HG02571 (cell line): ENCODE data around the gene PFDN1.

ENCODE experiments used
- ATAC-seq: cut with Tn5 transposase; IDR thresholded peaks from one replicate; pipeline ENCODE4 v1.9.1; 2021; ENCODE audit warnings: mild to moderate bottlenecking, moderate library complexity; ENCODE audit not compliant: unreplicated experiment

The PFDN1 gene

DNA sequence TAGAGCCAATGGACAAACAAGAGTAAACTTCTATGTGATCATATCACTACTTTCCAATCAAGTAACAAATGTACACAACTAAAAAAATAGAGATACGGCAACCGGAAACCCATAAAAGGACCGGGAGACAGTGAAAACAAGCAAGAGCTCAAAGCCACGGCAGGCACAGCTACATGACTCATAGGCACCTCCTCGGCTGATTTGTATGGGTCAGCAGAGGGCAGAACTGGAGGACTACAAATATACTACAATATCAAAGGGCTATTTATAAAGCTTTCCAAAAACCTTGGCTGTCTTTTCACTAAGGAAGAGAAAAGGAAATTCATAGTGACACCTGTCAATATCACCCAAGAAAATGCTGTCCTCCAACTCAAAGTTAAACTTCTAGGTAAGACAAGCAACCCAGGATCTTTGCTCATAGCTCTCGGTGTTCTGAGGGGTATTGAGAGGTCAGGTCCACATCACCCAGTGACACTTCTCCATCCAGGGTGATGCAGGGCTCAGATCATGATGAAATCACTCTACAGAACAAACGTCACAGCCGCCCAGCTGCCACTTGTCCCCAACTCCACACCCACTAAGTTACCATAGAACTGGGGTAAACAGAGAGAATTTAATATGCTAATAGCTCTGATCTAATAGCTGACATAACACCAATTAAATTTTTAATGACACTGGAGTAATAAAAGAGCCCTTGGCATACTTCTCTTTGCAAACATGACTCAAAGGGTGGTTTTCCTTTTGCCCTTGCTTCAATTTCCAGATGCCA, 41.3 kb downstream of the PFDN1 start:
- ATAC-seq: no peak

DNA sequence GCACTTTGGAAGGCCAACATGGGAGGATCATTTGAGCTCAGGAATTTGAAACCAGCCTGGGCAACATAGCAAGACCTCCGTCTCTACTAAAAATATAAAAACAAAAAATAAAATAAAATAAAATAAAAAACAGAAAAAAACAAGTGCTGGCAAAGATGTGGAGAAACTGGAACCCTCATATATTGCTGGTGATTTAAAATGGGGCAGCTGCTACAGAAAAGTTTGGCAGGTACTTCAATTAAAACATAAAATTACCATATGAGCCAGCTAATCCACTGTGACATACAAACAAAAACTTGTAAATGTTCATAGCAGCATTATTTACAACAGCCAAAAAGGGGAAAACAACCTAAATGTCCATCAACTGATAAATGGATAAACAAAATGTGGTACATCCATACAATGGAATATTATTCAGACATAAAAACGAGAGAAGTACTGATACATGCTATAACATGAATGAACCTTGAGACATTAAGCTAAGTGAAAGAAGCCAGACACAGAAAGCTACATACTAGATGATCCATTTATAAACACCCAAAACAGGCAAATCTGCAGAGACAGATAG, 42.7 kb downstream of the PFDN1 start:
- ATAC-seq: no peak

DNA sequence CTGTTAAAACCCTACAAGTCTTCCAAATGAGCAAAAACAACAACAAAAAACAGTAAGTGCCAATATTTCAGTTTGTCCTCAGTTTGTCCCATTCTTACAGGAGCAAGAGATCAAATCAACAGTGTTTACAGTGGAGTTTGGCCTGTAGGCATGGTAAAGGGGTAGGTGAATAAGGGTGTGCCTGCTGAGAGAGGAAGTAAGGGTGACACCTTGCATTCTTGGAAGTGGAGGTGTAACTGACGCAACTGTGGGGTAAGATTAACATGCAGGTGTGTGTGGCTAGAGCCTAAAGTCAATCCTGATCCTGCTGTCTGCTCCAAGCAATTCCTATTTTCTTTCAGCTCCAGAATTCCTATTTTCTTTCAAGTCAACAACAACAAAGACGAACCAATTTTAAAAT, 43.4 kb downstream of the PFDN1 start:
- no peak for ATAC-seq

DNA sequence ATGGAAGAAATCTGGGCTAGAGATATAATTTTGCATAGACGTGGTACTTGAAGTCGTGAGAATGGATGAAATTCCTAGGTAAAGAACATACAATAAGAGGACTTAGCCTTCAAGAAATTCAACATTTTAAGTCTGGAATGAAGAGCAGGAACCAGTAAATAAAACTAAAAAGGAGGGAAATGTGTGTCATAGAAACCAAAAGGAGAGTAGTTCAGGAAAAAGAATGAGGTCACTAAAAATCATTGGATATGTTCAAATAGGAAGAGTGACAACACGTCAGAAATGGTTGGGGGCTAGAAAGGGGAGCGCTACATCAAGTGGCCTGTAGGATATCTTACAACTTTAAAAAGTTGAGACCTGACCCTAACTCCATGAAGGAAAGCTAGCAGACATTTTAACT, 44.0 kb downstream of the PFDN1 start:
- ATAC-seq: no peak

DNA sequence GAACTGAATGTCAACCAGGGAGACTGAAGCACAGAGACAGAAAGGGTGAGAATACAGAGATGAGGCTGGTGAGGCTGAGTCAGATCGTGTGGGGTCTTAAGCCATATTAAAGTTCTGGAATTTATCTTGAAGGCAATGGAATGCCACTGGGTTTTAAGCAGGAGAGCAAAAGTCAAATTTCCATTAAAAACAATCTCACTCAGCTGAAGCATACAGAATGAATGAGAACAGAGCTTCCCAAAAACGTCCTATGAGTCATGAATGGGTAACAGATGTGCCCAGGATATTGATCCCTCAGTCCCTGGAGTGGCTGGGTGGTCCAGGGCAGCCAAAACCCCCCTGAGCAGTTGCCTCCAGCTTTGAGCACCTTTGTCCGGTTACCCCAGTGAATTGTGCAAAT, 44.9 kb downstream of the PFDN1 start:
- ATAC-seq: no peak

DNA sequence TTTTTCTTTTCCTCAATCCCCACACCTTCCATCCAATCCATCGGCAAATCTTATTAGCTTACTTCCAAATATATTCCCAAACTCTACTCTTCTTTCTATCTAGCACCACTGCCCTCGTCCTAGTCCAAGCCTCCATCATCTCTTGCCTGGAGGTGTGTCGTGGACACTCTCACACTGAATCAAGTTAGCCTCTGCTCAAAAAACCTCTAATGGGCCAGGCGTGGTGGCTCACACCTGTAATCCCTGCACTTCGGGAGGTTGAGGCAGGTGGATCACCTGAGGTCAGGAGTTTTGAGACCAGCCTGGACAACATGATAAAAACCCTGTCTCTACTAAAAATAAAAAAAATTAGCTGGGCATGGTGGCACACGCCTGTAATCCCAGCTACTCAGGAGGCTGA, 46.2 kb downstream of the PFDN1 start:
- ATAC-seq: no peak

DNA sequence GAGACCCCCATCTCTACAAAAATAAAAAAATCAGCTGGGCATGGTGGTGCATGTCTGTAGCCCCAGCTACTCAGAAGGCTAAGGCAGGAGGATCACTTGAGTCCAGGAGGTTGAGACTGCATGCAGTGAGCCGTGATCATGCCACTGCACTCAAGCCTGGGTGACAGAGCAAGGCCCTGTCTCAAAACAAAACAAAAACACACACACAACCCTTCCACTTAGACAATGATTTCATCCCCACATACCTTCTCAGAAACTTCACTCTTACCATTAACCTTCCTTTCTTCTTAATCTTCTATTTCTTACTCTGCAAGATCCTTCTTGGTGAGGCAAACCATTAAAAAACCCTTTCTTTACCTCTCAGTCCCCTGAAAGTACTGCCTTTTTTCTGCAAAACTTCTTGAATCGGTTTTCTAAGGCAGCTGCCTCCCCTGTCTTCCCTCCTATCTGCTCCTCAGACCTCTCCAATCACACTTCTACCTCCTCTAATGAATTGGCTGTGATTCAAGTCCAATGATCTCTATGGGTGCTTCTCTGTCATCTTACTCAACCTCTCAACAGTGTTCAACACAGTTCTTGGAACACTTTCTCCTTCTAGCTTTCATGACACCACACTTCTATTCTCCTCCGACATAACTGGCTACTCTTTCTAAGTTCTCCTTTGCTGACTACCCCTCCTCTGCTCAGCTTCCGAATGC, 47.3 kb downstream of the PFDN1 start:
- ATAC-seq: no peak

DNA sequence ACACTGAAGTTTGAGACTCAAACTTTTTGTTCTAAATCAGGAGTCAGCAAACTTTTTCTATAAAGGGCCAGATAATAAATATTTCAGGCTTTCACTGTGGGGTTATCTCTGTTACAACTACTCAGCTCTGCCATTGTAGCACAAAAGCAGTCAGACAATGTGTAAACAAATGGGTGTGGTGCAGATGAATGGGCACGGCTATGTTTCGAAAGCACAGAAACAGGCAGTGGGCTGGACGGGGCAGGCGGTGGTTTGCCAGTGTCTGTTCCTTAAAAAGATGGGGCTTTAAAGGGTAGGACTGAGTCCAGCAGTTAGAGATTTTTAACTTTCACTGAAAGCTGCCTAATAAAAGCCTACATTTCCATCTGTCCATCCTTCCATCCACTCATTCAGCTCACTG, 48.9 kb downstream of the PFDN1 start:
- ATAC-seq: no peak

DNA sequence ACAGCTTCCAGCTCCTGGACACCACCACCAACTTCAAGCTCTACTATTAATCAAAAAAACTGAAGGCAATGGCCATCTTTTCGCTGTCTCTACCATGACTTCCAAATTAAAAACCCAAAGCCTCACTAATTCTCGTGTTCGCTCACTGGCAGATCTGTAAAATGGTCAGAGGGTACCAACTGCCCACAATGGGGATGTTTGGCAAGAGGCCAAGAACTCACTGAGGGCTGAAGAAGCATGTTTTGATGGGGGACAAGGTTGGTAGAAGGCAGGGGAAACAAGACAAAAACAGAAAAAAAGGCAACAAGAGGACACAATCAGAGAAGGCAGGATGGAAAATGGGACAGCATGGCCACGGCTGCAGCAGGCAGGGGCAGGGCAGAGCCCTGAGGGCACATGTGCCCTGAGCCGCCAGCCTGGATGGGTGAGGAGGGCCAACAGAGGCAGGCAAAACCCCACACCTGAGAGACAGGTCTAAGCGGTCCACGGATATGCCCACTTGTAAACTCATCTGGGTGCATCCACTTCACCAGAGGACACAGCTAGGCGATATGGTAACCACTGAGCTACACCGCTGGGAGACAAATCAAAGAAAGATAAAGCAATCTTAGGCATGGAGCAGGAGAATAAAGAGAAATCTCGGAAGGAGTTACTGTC, 50.3 kb downstream of the PFDN1 start:
- no peak for ATAC-seq

DNA sequence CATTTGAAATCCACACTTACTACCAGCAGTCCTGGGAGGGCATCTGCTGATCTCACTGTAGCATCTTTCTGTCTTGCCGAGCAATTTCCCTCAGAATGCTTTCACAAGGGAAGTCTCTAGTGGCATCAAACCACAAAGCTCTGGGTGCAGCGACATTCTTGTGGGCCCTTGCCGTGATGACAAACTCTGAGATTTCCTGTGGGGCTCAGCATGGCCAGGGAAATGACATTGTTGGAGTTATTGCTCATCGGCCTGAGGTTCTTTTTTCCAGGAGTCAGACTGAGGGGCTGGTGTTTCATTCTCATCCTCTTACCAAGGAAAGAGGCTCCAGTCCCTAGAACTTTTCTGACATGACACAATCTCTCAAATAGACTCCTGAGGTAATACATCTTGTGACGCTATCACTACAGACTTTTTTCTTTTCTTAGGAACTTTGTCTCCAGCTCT, 51.4 kb downstream of the PFDN1 start:
- no peak for ATAC-seq

DNA sequence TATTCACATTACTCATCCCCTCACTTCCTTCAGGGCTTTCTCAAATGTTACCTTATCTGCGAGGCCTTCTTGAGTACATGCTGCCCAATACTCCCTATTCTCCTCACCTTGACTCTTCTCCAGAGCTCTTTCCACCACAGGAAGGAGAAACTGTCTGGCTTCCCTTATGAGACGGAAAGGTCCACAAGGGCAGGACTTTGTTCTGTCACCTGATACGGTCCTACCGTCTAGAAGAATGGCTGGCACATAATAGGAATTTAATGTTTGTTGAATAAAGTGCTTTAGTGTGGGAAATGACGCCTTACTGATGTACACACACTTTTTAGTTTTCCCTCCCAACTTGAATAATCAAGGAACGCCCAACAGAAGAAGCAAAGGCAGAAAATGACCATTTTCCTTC, 52.5 kb downstream of the PFDN1 start:
- no peak for ATAC-seq

DNA sequence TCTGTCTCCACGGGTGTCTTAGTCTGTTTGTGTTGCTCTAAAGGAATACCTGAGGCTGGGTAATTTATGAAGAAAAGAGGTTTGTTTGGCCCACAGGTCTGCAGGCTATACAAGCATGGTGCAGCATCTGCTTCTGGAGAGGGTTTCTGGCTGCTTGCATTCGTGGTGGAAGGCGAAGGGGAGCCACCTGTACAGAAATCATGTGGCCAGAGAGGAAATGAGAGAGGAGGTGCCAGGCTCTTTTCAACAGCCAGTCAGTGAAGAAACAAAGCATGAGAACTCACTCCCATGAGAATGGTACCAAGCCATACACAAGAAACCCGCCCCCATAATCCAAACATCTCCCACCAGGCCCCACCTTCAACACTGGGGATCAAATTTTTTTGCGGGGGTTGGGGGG, 53.4 kb downstream of the PFDN1 start:
- ATAC-seq: no peak

DNA sequence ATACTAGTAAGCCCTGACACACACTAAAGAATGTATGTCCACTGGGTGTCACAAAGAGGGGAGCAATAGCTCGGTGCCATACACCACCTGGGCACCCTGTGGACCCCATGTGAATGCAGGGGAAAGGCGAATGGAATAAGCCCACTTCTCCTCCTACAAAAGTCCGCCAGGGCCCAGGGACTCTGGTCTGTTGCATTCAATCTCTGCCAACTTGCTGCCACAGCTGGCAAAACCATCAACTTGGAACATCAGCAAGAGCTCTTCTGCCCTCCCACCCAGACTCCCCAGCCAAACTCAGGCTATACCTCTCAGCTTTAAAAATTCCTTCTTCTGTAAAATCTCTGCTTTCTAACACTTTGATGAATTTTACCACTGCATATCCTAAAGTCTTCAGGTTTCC, 54.5 kb downstream of the PFDN1 start:
- ATAC-seq: no peak

DNA sequence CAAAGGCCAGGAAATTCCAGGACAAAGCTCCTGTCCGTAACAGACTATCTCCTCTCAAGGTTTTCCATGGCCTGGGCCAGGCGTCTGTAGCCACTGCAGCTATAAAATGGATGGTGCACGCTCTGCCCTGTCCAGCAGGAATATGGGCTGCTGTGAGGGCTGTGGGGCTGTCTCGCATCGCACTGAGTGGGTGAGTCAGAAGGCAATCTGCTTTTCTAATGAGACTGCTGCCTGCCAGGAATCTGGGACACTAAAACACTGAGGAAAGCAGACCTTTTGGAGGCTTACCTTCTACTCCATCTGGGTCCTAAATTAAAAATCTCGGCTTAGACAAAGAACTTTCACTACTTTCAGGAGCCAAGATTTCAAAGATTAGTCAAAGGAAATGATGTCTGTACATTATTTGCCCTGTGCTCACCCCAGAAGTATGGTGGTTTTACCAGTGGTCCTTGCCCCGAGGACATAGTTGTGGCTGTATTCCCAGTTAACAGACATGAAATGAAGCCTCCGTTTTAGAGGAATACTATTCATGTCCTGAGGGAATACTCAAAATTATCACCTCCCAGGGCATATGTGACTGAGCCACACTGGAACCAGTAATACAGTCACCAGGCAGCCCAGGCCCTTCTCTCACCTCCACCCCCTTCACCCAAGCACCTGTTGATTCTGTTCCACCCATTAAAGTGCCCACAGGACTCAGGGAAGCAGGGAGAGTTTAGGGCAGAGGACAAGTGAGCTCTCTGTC, 56.4 kb downstream of the PFDN1 start:
- ATAC-seq: no peak

DNA sequence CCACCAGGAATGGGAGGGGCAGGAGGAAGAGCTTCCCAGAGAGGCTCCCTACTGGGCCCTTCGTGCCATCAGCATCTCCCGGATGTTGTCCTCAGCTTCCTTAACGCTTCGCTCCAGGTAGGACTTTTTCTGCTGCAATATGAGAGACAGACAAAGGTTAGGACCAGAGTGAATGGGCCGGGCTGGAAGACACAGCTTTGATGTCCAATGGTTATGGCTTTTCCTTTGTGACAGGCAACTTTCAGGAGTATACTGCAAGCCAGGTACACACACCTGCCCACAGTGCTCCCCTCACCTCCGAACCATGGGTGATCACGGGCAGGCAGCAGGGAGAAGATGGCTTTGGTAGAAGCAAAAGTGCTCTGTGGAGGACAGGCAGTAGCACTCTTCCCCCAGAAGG, 57.0 kb downstream of the PFDN1 start:
- ATAC-seq: no peak

DNA sequence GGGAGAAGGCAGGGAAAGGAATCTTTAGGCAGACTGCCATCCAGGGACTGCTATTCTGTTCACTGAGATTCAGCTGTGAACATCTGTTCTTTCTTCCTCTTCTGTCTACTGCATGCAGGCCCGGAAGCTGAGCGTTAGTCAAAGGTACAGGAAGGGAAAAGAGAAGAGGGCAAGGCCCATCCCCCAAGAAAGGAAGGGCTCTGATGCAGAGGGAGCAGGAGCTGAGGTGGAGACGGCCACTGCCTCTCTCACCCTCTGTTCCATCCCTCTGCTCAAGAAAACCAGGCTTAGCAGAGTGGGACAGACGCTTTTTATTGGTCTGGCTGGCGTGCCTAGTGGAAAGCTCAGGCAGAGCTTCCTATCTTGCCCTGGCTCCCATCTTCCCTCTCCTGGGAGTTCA, 57.6 kb downstream of the PFDN1 start:
- ATAC-seq: no peak

DNA sequence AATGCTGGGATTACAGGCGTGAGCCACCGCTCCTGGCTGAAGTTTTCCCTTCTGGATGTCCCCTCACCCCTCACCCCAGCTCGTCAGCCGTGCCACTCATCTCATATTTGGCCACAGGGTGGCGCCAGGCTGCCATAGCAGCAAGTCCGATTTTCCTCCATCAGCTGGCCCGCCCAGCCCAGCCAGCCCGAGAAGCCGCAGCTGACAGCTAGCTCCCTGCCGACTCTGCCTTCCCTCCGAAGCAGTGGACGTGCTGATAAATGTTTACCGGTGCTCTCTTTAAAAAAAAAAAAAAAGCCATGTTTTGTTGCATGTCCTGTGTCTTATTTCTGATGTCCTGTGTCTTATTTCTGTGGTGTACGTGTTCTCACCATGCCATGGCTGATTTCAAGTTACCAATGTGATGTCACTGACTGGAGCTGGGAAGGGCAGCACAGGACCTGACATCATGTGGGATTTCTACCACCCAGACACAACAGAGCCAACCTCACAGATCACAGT, 58.3 kb downstream of the PFDN1 start:
- ATAC-seq: peak; percentile 51

DNA sequence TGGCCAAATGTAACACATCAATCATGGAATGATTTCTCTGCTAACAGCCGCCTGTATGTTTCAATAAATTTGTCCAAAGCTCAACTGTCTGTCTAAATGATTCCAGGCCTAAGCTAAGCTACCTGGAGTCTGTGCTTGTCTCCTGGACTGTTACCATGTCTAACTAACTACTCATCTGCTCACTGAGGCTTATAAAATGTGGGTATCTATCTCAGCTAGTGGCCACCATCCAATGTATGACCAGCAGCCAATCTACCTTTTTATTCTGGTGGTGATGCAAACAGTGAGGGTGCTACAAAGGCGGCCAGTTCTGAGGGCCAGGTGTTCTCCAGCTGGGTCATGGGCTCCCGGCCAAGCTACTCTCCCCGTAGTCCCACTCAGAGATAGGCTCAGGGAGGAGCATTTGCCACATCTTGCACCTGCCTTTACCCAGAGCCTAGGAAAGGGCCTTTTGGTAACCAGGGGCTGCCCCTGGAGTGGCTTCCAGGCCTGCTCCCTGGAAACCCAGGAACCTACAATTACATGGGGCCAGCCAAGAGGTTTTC, 59.1 kb downstream of the PFDN1 start:
- ATAC-seq: no peak

DNA sequence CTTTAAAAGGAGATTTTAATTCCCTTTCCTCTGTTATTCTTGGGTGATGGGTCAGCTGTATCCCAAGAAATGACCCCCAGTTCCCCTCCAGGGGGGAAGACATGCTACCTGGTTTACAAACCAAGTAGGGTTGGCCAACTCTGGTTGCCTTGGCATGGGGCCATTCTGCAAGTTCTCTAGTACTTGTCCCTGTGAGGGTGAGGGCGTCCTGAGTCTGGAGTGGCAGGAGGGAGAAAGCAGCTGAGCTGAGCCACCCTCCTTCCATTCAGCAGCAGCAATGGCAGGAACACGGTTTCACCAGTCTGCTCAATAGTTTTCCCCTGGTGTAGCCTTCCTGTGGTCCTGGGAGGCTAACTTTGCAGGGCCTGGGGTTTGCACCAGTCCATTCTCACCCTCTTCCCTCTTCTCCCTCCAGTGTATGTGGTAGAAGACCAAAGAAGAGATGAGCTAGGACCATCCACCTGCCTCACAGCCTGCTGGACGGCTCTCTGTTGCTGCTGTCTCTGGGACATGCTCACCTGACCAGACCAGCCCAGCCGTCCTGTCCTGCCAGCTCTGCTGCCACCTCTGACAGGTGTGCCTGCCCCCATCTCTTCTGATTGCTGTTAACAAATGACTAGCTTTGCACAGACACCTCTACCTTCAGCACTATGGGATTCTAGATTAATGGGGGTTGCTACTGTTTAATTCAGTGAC, 59.9 kb downstream of the PFDN1 start:
- no peak for ATAC-seq

DNA sequence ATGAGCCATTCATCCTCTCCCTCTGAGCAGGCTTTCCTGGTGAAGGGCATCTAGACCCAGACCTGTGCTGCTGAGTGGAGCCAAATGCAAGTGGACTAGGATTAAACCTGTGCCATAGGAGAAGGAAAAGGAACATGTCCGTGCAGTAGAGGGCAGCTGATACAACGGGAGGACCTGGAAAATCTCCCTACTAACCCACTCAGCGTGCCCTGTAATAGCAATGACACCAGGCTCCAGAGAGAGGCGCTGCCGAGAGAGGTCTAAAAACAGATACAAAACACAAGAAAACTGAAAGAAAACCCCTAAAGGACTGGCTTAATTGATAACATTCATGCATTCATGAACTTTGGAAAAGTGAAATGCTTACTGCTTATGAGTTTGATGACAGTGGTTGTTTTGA, 60.8 kb downstream of the PFDN1 start:
- ATAC-seq: no peak
